GM21381 (cell line): ENCODE data around the gene CCDC12.

Experiments used
- ATAC-seq: cut with Tn5 transposase; IDR thresholded peaks from one replicate; pipeline ENCODE4 v1.9.1; 2021; ENCODE audit warnings: mild to moderate bottlenecking, moderate library complexity; ENCODE audit not compliant: unreplicated experiment

Gene CCDC12

GRCh38 chr3:46910166-46910760 is 66.3 kb downstream of the CCDC12 start:
- no peak for ATAC-seq

- peak; percentile 57 for ATAC-seq
Measured at GRCh38 chr3:46909535-46910161, 66.9 kb downstream of the CCDC12 start.

DNA sequence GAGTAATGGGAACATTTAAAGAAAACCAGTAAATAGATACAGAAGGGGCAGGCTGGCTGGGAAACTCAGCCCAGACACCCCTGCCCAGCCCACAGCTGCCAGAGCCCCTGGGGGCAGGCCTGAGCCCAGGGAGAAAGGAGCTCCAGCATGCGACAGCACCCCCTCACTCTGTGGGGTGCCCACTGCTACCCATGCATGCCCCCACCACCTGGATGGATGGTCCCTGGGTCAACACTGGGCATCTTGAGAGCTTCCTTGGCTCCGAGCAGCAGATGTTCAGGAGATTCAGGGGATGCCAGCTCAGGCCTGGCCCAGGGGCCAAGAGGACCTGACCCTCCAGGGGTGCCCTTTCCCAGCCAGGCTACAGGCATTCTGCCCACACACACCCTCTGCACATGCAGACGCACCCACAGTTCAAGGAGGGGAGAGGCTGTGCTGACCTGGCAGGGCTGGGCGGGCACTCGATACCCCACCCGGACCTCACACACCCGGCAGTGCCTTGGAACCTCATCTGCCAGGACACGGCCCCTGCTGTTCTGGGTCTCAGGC is 67.5 kb downstream of the CCDC12 start:
- ATAC-seq = no peak

- no peak for ATAC-seq
Measured at GRCh38 chr3:46908294-46908985, 68.1 kb downstream of the CCDC12 start.

DNA sequence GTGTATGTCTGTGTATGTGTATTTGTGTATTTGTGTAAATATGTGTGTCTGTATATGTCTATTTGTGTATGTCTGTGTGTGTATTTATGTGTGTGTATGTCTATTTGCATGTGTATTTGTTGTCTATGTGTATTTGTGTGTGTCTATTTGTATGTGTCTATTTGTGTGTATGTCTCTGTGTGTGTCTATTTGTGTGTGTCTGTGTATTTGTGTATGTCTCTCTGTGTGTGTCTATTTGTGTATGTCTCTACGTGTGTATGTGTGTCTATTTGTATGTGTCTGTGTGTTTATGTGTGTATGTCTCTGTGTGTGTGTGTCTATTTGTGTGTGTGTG is 68.6 kb downstream of the CCDC12 start:
- ATAC-seq = no peak

DNA sequence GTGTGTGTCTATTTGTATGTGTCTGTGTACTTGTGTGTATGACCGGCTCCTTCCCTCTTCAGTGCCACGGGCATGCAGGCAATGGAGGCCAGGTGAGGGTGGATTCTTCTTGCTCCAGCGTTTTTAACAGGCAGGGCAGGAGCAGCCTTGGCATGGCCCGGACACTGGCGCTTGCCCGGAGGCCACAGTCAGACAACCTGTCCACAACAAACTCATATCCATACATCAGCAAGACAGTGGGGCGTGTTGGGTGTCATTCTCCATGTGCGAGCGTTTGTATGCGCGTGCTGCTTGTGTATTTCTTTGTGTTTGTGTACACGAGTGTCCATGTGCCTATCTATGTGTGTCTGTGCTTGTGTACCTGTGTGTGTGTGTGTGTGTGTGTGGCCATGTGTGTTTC is 69.3 kb downstream of the CCDC12 start:
- ATAC-seq = no peak

DNA sequence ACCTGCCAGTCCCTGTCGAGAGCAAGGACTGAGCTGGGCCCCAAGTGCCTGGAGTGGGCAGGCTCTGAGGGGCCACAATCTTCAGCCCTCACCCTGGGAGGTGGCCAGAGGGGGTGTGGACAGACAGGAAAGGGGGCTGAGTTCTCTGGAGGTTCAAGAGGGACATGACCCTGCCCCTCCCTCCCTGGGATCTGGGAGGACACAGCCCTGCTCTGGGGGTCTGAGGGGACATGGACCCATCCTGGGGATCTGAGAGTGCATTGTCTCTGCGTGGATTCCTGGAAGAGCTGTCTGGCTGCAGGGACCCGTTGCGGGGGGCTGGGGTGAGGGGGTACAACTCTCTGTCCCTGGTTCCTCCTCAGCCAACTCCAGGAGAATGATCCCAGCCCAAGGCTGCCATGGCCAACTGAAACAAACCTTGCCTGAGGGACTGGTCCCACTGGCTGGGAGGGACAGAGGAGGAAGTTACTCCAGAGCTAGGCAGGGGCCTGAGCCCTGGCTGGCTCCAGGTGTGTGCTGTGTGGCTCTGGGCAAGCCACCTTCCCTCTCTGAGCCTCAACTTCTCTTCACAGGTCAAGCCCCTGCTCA is 70.0 kb downstream of the CCDC12 start:
- ATAC-seq = no peak

GRCh38 chr3:46905661-46906451 is 70.7 kb downstream of the CCDC12 start:
- no peak for ATAC-seq

DNA sequence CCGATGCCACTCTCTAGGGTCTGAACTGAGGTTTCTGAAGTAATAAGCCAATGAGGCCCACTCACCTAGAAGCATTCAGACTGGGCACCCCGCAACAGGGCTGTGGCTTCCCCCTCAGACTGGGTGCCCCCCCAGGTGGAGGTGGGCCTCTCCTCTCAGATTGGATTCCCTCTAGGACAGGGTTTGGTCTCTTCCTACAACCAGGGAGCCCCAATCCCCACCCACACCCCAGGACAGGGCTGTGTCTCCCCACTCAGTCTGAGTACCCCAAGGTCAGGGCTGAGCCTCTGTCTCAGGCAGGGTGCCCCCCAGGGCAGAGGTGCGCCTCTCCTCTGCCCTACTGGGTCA is 71.4 kb downstream of the CCDC12 start:
- no peak for ATAC-seq

- ATAC-seq = no peak
Measured at GRCh38 chr3:46904303-46905212, 72.0 kb downstream of the CCDC12 start.

DNA sequence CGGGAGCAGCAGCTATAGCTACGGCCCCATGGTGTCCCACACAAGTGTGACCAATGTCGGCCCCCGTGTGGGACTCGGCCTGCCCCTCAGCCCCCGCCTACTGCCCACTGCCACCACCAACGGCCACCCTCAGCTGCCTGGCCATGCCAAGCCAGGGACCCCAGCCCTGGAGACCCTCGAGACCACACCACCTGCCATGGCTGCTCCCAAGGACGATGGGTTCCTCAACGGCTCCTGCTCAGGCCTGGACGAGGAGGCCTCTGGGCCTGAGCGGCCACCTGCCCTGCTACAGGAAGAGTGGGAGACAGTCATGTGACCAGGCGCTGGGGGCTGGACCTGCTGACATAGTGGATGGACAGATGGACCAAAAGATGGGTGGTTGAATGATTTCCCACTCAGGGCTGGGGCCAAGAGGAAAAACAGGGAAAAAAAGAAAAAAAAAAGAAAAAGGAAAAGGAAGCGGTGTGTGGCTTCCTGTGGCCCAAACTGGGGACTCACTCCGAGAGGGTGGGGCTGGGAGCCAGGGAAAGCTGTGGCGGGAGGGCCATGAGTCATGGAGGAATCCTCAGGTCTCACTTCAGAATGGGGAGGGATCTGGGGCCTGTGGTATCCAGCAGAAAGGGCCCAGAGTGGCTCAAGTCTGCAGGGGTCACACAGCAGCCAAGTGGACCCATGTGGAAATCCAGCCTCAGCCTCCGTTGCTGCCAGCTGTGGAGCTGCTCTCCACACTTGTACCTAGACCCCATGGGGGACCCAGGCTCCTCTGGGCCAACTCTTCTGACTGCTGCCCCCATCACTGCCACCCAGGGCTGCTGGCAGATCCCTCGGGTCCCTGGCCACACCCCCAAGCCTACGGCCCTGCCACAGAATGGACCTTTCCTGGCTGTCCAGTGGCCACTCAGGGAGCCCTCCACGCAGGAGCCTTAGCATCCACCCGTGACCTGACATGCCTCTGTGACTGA is 72.9 kb downstream of the CCDC12 start:
- ATAC-seq = no peak

GRCh38 chr3:46902188-46902631 is 74.3 kb downstream of the CCDC12 start:
- no peak for ATAC-seq

GRCh38 chr3:46901591-46902187 is 74.9 kb downstream of the CCDC12 start:
- ATAC-seq = no peak

GRCh38 chr3:46901061-46901460 is 75.5 kb downstream of the CCDC12 start:
- no peak for ATAC-seq

GRCh38 chr3:46900356-46900755 is 76.2 kb downstream of the CCDC12 start:
- ATAC-seq = no peak

GRCh38 chr3:46900007-46900292 is 76.6 kb downstream of the CCDC12 start:
- ATAC-seq = no peak

DNA sequence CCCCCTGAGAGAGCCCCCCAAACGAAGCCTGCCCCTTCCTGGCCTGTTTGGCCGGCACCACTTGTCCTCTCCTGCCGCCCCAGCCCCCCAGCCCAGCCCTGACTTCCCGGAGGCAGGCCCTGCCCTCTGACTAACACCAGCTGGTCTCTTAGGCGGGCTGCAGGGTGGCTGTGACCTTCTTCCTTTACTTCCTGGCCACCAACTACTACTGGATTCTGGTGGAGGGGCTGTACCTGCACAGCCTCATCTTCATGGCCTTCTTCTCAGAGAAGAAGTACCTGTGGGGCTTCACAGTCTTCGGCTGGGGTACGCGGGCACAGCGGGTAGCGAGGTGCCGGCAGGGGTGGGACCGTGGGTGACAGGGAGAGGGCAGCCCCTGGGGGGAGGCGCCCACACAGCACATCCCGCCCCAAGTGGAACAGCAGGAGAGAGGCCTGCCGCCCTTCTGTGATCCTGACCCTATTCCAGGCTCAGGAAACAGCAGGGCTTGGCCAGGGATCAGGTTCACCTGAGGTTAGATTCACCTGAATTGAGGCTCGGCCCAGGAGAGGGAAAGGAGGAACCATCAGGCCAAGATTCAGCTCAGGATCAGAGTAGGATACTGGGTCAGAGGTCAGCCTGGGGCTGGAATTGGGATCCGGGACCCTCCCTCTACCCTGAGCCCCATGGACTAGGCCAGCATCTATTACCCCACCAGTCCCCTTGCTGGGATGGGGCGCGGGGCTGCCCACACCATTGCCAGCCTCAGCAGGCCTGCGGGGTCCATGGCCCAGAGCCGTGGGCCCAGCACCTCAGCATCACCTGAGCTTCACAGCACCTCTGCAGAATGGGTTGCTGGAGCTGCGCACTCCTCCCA is 77.2 kb downstream of the CCDC12 start:
- ATAC-seq = no peak
